Hepatocyte (in vitro differentiated cells): Measurements from ENCODE around the gene SEL1L3.
A peak's percentile ranks its signal among the peaks of the same experiment; 100 is the strongest.

ENCODE experiments used
- CTCF ChIP-seq: fragments of 200-600 bp; sonication (generic); IDR thresholded peaks from 2 replicates; pipeline ENCODE4 v1.5.1; 2016; ENCODE audit warnings: antibody characterized with exemption, mild to moderate bottlenecking; ENCODE audit not compliant: poor library complexity
- EZH2 ChIP-seq: fragments of 200-600 bp; sonication (generic); IDR thresholded peaks from 2 replicates; pipeline ENCODE4 v1.6.1; 2016; ENCODE audit warnings: antibody characterized with exemption, mild to moderate bottlenecking, borderline replicate concordance
- EZH2phosphoT487 ChIP-seq: fragments of 200-600 bp; sonication (generic); IDR thresholded peaks from one replicate; pipeline ENCODE4 v1.6.1; 2018; ENCODE audit warnings: antibody characterized with exemption, mild to moderate bottlenecking, low read depth, moderate library complexity; ENCODE audit not compliant: unreplicated experiment, severe bottlenecking

DNA sequence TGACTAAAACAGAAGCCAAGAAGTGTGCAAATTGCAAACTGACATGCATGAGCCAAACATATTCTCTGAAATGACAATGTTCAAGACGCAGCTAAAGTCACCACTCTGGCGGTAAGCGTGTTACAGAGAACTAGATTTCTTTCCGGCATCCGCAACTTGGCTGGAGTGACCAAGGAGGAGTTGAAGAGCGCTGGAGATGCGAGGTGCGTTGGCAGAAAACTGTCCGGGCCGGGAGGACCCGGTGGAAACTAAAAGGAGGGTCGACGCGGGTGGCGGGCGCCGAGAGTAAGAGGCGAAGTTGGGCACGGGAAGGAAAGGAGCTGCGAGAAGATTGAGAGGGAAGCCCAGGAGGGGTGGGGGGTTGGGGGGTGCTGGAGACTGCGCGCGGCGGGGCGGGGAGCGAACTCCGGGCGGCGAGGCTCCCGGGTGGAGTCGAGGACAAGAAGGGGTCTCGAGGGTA lies 807 bp downstream of the SEL1L3 start:
- TF ChIP-seq CTCF, result no peak
- TF ChIP-seq EZH2phosphoT487, result no peak
- peak; percentile 69 for TF ChIP-seq EZH2
